B cell (primary cell): Measurements from ENCODE around the gene KCNH1. TPM values are rescaled to one million over a fixed set of nuclear protein-coding genes. Genes with fewer than 3 reads are reported as not detected.

Experiments used
- ATAC-seq: fragments of 200-7000 bp; cut with Tn5 transposase; one replicate; pipeline ENCODE4 v1.10.0; 2021; ENCODE audit warnings: low read depth, mild to moderate bottlenecking, moderate number of reproducible peaks, moderate library complexity
- CTCF ChIA-PET: fragments of 350-600 bp; sonication (Branson Sonifier 250); formaldehyde crosslinking; loops from one replicate; lab custom pipeline; 2021; ENCODE audit warnings: antibody characterized with exemption, inconsistent platforms; lab: Charles Lee
- POLR2A ChIA-PET: fragments of 350-600 bp; sonication (Branson Sonifier 250); formaldehyde crosslinking; loops from one replicate; lab custom pipeline; 2021; ENCODE audit warnings: antibody characterized with exemption; lab: Charles Lee
- DNase-seq: peaks from one replicate; pipeline ENCODE4 v3.0.0; 2013
- H2AFZ ChIP-seq: 2 replicates; pipeline ENCODE4 v1.6.1; 2012; ENCODE audit warnings: mild to moderate bottlenecking, low read depth, low read length; ENCODE audit not compliant: insufficient read depth, poor library complexity, severe bottlenecking
- H3K27ac ChIP-seq, 2 donors: 1 replicate in 1 of 2; 2 replicates in 1 of 2; pipeline ENCODE4 v1.5.1; 2012 to 2013; ENCODE audit warnings: low read length in 2 of 2, mild to moderate bottlenecking in 2 of 2, moderate library complexity in 1 of 2
- H3K27me3 ChIP-seq, 4 experiments: fragments of 200-600 bp in 1 of 4; sonication (generic) in 1 of 4; replicated peaks in 1 of 4; 1 replicate in 2 of 4; 2 replicates in 2 of 4; pipeline versions ENCODE4 v1.6.1 to v1.7.0; 2013 to 2016; ENCODE audit warnings: low read length in 3 of 4, mild to moderate bottlenecking in 2 of 4, mixed read lengths in 1 of 4, moderate library complexity in 1 of 4; ENCODE audit not compliant: insufficient read depth in 4 of 4, control insufficient read depth in 3 of 4; ENCODE audit errors: control extremely low read depth in 1 of 4
- H3K36me3 ChIP-seq, 2 experiments: replicated peaks in 1 of 2; 1 replicate in 1 of 2; 2 replicates in 1 of 2; pipeline versions ENCODE4 v1.6.1 to v1.7.1; 2013; ENCODE audit warnings: low read length in 1 of 2; ENCODE audit not compliant: insufficient read depth in 2 of 2, control insufficient read depth in 1 of 2; ENCODE audit errors: control extremely low read depth in 1 of 2, extremely low read depth in 1 of 2
- H3K4me1 ChIP-seq, 2 donors: fragments of 200-600 bp in 1 of 2; sonication (generic) in 1 of 2; 1 replicate in 1 of 2; 2 replicates in 1 of 2; pipeline versions ENCODE4 v1.5.1 to v1.6.1; 2013 to 2017; ENCODE audit warnings: low read length in 2 of 2; ENCODE audit not compliant: control insufficient read depth in 2 of 2, insufficient read depth in 2 of 2
- H3K4me2 ChIP-seq: replicated peaks from 2 replicates; pipeline ENCODE3; 2012; ENCODE audit warnings: mild to moderate bottlenecking, low read depth, low read length; ENCODE audit not compliant: poor library complexity, severe bottlenecking
- H3K4me3 ChIP-seq, 5 experiments: fragments of 200-600 bp in 1 of 5; sonication (generic) in 1 of 5; 1 replicate in 3 of 5; 2 replicates in 2 of 5; pipeline versions ENCODE4 v1.5.1 to v1.7.0; 2011 to 2016; ENCODE audit warnings: low read length in 4 of 5, mild to moderate bottlenecking in 4 of 5, low read depth in 2 of 5, control low read depth in 1 of 5, moderate library complexity in 1 of 5; ENCODE audit not compliant: insufficient read depth in 1 of 5; ENCODE audit errors: control extremely low read depth in 1 of 5, extremely low read depth in 1 of 5
- H3K79me2 ChIP-seq: fragments of 200-600 bp; sonication (generic); one replicate; pipeline ENCODE4 v1.6.0; 2016; ENCODE audit warnings: low read length; ENCODE audit not compliant: control insufficient read depth, insufficient read depth
- H3K9ac ChIP-seq: fragments of 200-600 bp; sonication (generic); 2 replicates; pipeline ENCODE4 v1.6.1; 2017; ENCODE audit warnings: mild to moderate bottlenecking, low read length, moderate library complexity
- H3K9me3 ChIP-seq, 3 donors: one replicate each; pipeline versions ENCODE4 v1.6.1 to v1.7.1; 2013; ENCODE audit warnings: low read length in 2 of 3; ENCODE audit not compliant: control insufficient read depth in 2 of 3, insufficient read depth in 1 of 3; ENCODE audit errors: control extremely low read depth in 1 of 3
- H4K20me1 ChIP-seq: 2 replicates; pipeline ENCODE4 v1.6.0; 2012; ENCODE audit warnings: mild to moderate bottlenecking, low read length; ENCODE audit not compliant: insufficient read depth, control insufficient read depth, poor library complexity, severe bottlenecking
- H3K27ac Mint-ChIP-seq: one replicate; pipeline ENCODE4 v1.8.0; 2021; ENCODE audit warnings: mixed read lengths
- H3K27me3 Mint-ChIP-seq: one replicate; pipeline ENCODE4 v1.8.0; 2021; ENCODE audit warnings: mixed read lengths
- H3K4me1 Mint-ChIP-seq: one replicate; pipeline ENCODE4 v1.8.0; 2021; ENCODE audit warnings: mixed read lengths
- H3K4me3 Mint-ChIP-seq: one replicate; pipeline ENCODE4 v1.8.0; 2021; ENCODE audit warnings: mixed read lengths
- H3K9me3 Mint-ChIP-seq: one replicate; pipeline ENCODE4 v1.8.0; 2022; ENCODE audit warnings: mixed read lengths; ENCODE audit not compliant: insufficient read depth
- CTCF ChIP-seq: fragments of 200-600 bp; IDR thresholded peaks from one replicate; pipeline ENCODE4 v1.8.0; 2022; ENCODE audit warnings: antibody characterized with exemption, mild to moderate bottlenecking
- EZH2 ChIP-seq: IDR thresholded peaks from 2 replicates; pipeline ENCODE4 v1.6.1; 2012; ENCODE audit warnings: borderline replicate concordance, low read depth, mild to moderate bottlenecking, moderate library complexity, low read length; ENCODE audit not compliant: insufficient read depth, poor library complexity, severe bottlenecking
- WGBS: methylation state at CpG from one replicate; pipeline ENCODE4 v1.1.5; 2013; ENCODE audit warnings: missing lambda C conversion rate; ENCODE audit not compliant: insufficient coverage; 5-methylcytosine and 5-hydroxymethylcytosine counted together
- intact Hi-C: fragments of 100-400 bp; cut with micrococcal nuclease; formaldehyde crosslinking; loops from one replicate; pipeline ENCODE4 v1.10.0; 2022
- polyA plus RNA-seq: library from polyadenylated mRNA; depleted of rRNA; stranded (reverse); fragments of >200 nt; gene quantifications from 2 replicates; pipeline ENCODE4 v1.2.3, GENCODE V29; 2012
- total RNA-seq, 2 donors: library from RNA; stranded (reverse); fragments of 120-200 nt in 1 of 2; gene quantifications; 1 replicate in 1 of 2; 2 replicates in 1 of 2; pipeline versions ENCODE4 v1.2.3 to v1.2.4, GENCODE V29; 2013 to 2022

KCNH1 gene
- total and polyA plus RNA-seq, 2 donors (not counting 1 experiment from before 2014, with no cell fraction given): not detected

GRCh38 chr1:211101481-211101880 lies 32.5 kb downstream of the KCNH1 start:
- Mint-ChIP-seq H3K4me3 (no peak overlapping the region), H3K27me3 (peaks cover 8% of the 10 kb centered on the region), H3K9me3 (no peaks in the 10 kb centered on the region), H3K27ac (no peak overlapping the region), H3K4me1 (no peaks in the 10 kb centered on the region)
- intact Hi-C loops: no loop called here
- Histone ChIP-seq H3K4me3 (no peak overlapping the region), H3K27me3 (peaks cover 0 to 3% (median 1%) of the 10 kb centered on the region in 4 experiments), H3K36me3 (no peaks in the 10 kb centered on the region), H3K79me2 (no peaks in the 10 kb centered on the region), H3K4me1 (no peaks in the 10 kb centered on the region), H3K27ac (no peak overlapping the region), H3K4me2 (no peak overlapping the region), H3K9me3 (no peaks in the 10 kb centered on the region), H4K20me1 (no peaks in the 10 kb centered on the region), H2AFZ (no peak overlapping the region), H3K9ac (no peak overlapping the region)
- DNase-seq: no peak
- CTCF ChIA-PET: interaction anchor here (1.3 kb wide), 1 partner anchor 33 kb away, joined by 3 read pairs; the partner anchor contains the start of gene KCNH1
- no peak for ATAC-seq
- TF ChIP-seq EZH2 (no peak), CTCF (no peak)
- POLR2A ChIA-PET: no interaction called here
- 69% methylated on average over 2 of the region's 2 CpGs for WGBS

GRCh38 chr1:211099393-211099792 lies 34.6 kb downstream of the KCNH1 start:
- DNase-seq: no peak
- no peak overlapping the region for H2AFZ ChIP-seq
- Mint-ChIP-seq H3K4me1 (no peaks in the 10 kb centered on the region), H3K4me3 (no peak overlapping the region), H3K27me3 (peaks cover 4% of the 10 kb centered on the region), H3K9me3 (no peaks in the 10 kb centered on the region), H3K27ac (no peak overlapping the region)
- H3K9ac ChIP-seq: no peak overlapping the region
- WGBS: 93% methylated on average over 5 of the region's 5 CpGs
- ATAC-seq: no peak
- intact Hi-C loops: no loop called here
- TF ChIP-seq CTCF: no peak
- TF ChIP-seq EZH2: no peak
- no peaks in the 10 kb centered on the region for H4K20me1 ChIP-seq
- no peaks in the 10 kb centered on the region for H3K36me3 ChIP-seq
- no peaks in the 10 kb centered on the region for H3K79me2 ChIP-seq
- H3K9me3 ChIP-seq: no peaks in the 10 kb centered on the region
- H3K4me2 ChIP-seq: no peak overlapping the region
- no peak overlapping the region for H3K27ac ChIP-seq
- ChIA-PET POLR2A (no interaction called here), CTCF (no interaction called here)
- H3K4me1 ChIP-seq: no peaks in the 10 kb centered on the region
- H3K4me3 ChIP-seq: no peak overlapping the region
- peaks cover 0 to 3% (median 1%) of the 10 kb centered on the region in 4 experiments for H3K27me3 ChIP-seq
